ENCODE measurements around the gene FPR2. TPM values are rescaled to one million over a fixed set of nuclear protein-coding genes. Genes with fewer than 3 reads are reported as not detected.

Gene FPR2
- total and polyA plus RNA-seq, 9 of the 15 experiments (the other 6 are each of a cell fraction or from before 2014, with no cell fraction given): 0.03 to 0.15 (median 0.07) TPM; not detected in 6

DNA sequence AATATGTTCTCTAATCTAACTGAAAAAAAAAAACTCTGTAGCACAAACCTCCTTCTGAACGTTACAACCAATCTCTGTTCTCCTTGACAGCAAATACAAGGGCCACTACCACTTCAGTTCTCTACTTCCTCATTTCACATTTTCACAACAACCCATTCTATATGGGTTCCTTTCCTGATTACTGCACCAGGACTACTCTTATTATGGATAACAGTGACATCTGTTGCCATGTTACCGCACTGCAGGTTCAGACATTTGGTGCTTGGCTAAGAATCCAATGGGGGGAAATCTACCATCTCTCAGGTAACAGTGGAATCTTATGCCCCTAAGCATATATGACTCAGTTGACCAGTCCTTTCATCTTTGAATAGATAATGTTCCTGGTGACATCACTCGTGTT lies 22.4 kb downstream of the FPR2 start (continued):
- TF ChIP-seq NCOA2 (IDR thresholded peaks at IDR 0.05; ENCODE audit: partially characterized antibody in 2 of 2) (no peak), ZNF24 (IDR thresholded peaks at IDR 0.05) (no peak), WHSC1 (IDR thresholded peaks at IDR 0.05; ENCODE audit: low read length) (no peak), PRMT5 (CRISPR knock-in tag; IDR thresholded peaks at IDR 0.05) (no peak), ZNF445 (CRISPR knock-in tag; IDR thresholded peaks at IDR 0.05; ENCODE audit: low read depth) (no peak), SIRT6 (IDR thresholded peaks at IDR 0.05; ENCODE audit: low read depth, low read length) (no peak), FIP1L1 (IDR thresholded peaks at IDR 0.05; ENCODE audit: low read depth, low read length, poor library complexity, severe bottlenecking) (no peak), SAFB2 (IDR thresholded peaks at IDR 0.05; ENCODE audit: borderline replicate concordance, low read depth, low read length, severe bottlenecking) (no peak), SMARCE1 (IDR thresholded peaks at IDR 0.05) (no peak), ZNF140 (CRISPR knock-in tag; IDR thresholded peaks at IDR 0.05) (no peak)
- TF ChIP-seq, protein P1, sequence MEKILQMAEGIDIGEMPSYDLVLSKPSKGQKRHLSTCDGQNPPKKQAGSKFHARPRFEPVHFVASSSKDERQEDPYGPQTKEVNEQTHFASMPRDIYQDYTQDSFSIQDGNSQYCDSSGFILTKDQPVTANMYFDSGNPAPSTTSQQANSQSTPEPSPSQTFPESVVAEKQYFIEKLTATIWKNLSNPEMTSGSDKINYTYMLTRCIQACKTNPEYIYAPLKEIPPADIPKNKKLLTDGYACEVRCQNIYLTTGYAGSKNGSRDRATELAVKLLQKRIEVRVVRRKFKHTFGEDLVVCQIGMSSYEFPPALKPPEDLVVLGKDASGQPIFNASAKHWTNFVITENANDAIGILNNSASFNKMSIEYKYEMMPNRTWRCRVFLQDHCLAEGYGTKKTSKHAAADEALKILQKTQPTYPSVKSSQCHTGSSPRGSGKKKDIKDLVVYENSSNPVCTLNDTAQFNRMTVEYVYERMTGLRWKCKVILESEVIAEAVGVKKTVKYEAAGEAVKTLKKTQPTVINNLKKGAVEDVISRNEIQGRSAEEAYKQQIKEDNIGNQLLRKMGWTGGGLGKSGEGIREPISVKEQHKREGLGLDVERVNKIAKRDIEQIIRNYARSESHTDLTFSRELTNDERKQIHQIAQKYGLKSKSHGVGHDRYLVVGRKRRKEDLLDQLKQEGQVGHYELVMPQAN (IDR thresholded peaks at IDR 0.05; ENCODE audit: borderline replicate concordance): no peak
- TF ChIP-seq, protein P2, sequence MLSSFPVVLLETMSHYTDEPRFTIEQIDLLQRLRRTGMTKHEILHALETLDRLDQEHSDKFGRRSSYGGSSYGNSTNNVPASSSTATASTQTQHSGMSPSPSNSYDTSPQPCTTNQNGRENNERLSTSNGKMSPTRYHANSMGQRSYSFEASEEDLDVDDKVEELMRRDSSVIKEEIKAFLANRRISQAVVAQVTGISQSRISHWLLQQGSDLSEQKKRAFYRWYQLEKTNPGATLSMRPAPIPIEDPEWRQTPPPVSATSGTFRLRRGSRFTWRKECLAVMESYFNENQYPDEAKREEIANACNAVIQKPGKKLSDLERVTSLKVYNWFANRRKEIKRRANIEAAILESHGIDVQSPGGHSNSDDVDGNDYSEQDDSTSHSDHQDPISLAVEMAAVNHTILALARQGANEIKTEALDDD (IDR thresholded peaks at IDR 0.05): 0 out of 2 replicates have a peak, but pooled peaks have one; percentile 30
- TF ChIP-seq, protein P3, sequence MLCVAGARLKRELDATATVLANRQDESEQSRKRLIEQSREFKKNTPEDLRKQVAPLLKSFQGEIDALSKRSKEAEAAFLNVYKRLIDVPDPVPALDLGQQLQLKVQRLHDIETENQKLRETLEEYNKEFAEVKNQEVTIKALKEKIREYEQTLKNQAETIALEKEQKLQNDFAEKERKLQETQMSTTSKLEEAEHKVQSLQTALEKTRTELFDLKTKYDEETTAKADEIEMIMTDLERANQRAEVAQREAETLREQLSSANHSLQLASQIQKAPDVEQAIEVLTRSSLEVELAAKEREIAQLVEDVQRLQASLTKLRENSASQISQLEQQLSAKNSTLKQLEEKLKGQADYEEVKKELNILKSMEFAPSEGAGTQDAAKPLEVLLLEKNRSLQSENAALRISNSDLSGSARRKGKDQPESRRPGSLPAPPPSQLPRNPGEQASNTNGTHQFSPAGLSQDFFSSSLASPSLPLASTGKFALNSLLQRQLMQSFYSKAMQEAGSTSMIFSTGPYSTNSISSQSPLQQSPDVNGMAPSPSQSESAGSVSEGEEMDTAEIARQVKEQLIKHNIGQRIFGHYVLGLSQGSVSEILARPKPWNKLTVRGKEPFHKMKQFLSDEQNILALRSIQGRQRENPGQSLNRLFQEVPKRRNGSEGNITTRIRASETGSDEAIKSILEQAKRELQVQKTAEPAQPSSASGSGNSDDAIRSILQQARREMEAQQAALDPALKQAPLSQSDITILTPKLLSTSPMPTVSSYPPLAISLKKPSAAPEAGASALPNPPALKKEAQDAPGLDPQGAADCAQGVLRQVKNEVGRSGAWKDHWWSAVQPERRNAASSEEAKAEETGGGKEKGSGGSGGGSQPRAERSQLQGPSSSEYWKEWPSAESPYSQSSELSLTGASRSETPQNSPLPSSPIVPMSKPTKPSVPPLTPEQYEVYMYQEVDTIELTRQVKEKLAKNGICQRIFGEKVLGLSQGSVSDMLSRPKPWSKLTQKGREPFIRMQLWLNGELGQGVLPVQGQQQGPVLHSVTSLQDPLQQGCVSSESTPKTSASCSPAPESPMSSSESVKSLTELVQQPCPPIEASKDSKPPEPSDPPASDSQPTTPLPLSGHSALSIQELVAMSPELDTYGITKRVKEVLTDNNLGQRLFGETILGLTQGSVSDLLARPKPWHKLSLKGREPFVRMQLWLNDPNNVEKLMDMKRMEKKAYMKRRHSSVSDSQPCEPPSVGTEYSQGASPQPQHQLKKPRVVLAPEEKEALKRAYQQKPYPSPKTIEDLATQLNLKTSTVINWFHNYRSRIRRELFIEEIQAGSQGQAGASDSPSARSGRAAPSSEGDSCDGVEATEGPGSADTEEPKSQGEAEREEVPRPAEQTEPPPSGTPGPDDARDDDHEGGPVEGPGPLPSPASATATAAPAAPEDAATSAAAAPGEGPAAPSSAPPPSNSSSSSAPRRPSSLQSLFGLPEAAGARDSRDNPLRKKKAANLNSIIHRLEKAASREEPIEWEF (CRISPR knock-in tag; IDR thresholded peaks at IDR 0.05): no peak
- TF ChIP-seq, protein P4, sequence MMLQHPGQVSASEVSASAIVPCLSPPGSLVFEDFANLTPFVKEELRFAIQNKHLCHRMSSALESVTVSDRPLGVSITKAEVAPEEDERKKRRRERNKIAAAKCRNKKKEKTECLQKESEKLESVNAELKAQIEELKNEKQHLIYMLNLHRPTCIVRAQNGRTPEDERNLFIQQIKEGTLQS (IDR thresholded peaks at IDR 0.05): peak; percentile 38; the same call in 1 of the 2 replicates
- TF ChIP-seq, protein P4 (CRISPR knock-in tag; conservative IDR thresholded peaks at IDR 0.05): no peak

Data from K562 (cell line).